Neural progenitor cell (in vitro differentiated cells): ENCODE measurements around the gene GRAMD1B.

Experiments used
- EZH2 ChIP-seq: fragments of 200-600 bp; sonication (generic); IDR thresholded peaks from 2 replicates; pipeline ENCODE4 v1.6.1; 2017; ENCODE audit warnings: antibody characterized with exemption, mild to moderate bottlenecking, moderate library complexity
- TF ChIP-seq, protein P1 (sequence below): fragments of 200-600 bp; sonication (generic); IDR thresholded peaks from 2 replicates; pipeline ENCODE4 v1.5.1; 2017; ENCODE audit warnings: antibody characterized with exemption, mild to moderate bottlenecking

DNA sequence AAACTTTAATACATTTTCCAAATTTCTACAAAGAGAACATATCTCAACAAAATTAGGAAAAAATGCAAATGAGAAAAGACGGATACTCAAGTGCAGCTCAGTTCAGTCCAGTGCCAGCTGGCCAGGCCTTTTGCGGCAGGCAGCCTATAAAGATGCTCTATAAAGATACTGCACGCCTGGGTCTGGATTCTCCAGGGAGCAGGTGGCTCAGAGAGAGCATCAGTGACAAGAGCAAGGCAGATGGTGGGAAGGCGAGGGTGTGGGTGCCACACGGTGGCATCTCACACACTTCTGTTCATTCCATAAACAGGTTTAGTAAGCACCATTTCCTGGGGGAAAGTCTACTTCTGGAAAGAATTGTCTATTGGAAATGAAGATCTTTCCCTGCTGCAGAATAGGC is 242.5 kb downstream of the GRAMD1B start:
- TF ChIP-seq EZH2 = no peak
- TF ChIP-seq, protein P1, sequence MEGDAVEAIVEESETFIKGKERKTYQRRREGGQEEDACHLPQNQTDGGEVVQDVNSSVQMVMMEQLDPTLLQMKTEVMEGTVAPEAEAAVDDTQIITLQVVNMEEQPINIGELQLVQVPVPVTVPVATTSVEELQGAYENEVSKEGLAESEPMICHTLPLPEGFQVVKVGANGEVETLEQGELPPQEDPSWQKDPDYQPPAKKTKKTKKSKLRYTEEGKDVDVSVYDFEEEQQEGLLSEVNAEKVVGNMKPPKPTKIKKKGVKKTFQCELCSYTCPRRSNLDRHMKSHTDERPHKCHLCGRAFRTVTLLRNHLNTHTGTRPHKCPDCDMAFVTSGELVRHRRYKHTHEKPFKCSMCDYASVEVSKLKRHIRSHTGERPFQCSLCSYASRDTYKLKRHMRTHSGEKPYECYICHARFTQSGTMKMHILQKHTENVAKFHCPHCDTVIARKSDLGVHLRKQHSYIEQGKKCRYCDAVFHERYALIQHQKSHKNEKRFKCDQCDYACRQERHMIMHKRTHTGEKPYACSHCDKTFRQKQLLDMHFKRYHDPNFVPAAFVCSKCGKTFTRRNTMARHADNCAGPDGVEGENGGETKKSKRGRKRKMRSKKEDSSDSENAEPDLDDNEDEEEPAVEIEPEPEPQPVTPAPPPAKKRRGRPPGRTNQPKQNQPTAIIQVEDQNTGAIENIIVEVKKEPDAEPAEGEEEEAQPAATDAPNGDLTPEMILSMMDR = no peak
